HG03558 (cell line): ENCODE measurements around the gene CIRBP.

ENCODE experiments used
- ATAC-seq: cut with Tn5 transposase; IDR thresholded peaks from one replicate; pipeline ENCODE4 v1.9.1; 2021; ENCODE audit warnings: moderate number of reproducible peaks; ENCODE audit not compliant: unreplicated experiment; ENCODE audit errors: extremely low read depth

Gene CIRBP

GRCh38 chr19:1265615-1266128 is 3.5 kb upstream of the CIRBP start:
- ATAC-seq: no peak

- ATAC-seq: no peak
Observed at GRCh38 chr19:1266129-1266915, 2.8 kb upstream of the CIRBP start.

GRCh38 chr19:1266916-1267476 is 2.1 kb upstream of the CIRBP start:
- ATAC-seq: no peak

- no peak for ATAC-seq
Observed at GRCh38 chr19:1267477-1268225, 1.5 kb upstream of the CIRBP start.

GRCh38 chr19:1268226-1269064 is 687 bp upstream of the CIRBP start:
- ATAC-seq: no peak

- ATAC-seq: no peak
Observed at GRCh38 chr19:1269478-1270212, 513 bp downstream of the CIRBP start.

- no peak for ATAC-seq
Observed at GRCh38 chr19:1270213-1270853, 1.2 kb downstream of the CIRBP start.

GRCh38 chr19:1270854-1271527 is 1.9 kb downstream of the CIRBP start:
- ATAC-seq: no peak

GRCh38 chr19:1271528-1272422 is 2.6 kb downstream of the CIRBP start:
- ATAC-seq: no peak

- ATAC-seq: no peak
Observed at GRCh38 chr19:1272423-1273262, 3.5 kb downstream of the CIRBP start.

GRCh38 chr19:1273263-1274041 is 4.3 kb downstream of the CIRBP start:
- no peak for ATAC-seq

- ATAC-seq: no peak
Observed at GRCh38 chr19:1274081-1274851, 5.1 kb downstream of the CIRBP start.

GRCh38 chr19:1274852-1275259 is 5.7 kb downstream of the CIRBP start:
- no peak for ATAC-seq

- peak; percentile 57 for ATAC-seq
Observed at GRCh38 chr19:1275260-1275975, 6.3 kb downstream of the CIRBP start, which contains the start of gene FAM174C. Gene FAM174C, plus strand, starts transcription at chr19:1275530. Its CDS starts 20 bp downstream, at chr19:1275550.
